ENCODE results near the gene ZNF134. TPM values are rescaled to one million over a fixed set of nuclear protein-coding genes. Genes with fewer than 3 reads are reported as not detected.

ZNF134 gene
- total and polyA plus RNA-seq, 2 donors, result 9.0 to 18.8 TPM

DNA sequence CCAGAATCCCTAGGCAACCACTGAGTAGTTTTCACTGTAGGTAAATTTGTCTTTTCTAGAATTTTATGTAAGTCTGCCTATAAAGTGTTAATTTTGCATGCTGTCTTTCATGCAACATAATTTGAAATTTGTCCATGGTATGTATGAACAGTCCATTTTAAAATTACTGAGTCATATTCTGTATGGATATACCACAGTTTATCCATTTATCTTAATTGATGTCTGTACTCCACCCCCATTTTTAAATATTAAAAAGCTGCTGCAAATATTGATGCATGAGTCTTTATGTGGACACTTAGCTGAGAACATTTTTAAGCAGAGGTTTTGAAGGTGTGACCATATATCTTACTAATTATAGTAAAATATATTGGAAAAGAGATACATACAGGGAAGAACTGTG, 9.0 kb downstream of the ZNF134 start:
- H3K36me3 ChIP-seq (ENCODE audit: control insufficient read depth in 2 of 2, insufficient read depth in 2 of 2, low read length in 1 of 2), result peaks cover 51 to 56% of the 10 kb centered on the region in 2 donors
- peaks cover 45 to 62% of the 10 kb centered on the region in 2 donors for H3K9me3 ChIP-seq (ENCODE audit: control insufficient read depth in 2 of 2, insufficient read depth in 1 of 2, low read length in 1 of 2)

DNA sequence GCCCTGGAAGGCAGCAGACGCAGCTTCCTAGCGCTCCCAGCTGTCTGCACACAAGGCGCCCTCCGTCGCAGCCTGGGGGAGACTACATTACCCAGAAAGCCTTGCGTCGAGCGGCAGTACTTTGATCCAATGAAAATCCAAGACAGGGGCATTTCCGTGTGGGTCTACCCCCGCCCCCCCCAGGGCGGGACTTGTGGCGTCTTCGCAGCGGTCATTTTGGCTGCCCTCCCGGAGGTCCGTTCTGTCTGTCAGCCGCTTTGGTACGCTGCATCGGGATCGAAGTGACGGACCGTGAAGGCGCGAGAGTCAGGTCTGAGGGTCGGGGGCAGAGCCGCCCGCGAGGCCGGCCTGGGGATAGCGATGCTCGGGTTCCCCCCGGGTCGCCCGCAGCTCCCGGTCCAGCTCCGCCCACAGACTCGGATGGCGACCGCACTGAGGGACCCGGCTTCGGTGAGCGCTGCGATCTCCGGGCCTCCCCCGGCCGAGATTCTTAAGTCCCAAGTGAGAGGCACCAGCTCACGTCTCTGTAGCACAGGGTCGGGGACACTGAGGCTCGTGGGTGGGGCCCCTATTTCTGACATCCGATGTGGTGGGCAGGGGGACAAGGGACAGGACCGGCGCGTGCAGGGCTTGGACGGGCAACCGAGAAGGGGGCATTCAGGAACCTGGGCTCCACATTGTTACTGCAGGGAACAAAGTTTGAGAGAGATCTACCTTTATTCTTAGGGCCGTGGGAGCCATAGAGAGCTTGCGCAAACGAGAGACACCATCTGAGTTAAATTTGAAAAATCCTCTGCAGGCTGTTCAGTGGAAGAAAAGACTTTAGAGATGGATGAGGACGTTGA, 19.2 kb downstream of the ZNF134 start, which contains the start of gene ZNF211:
TSS of gene ZNF211 (plus strand) at position 182 of the 845 bp plus-strand sequence. CDS start at position 361, 179 bp downstream.
- Histone ChIP-seq H3K27ac (ENCODE audit: low read depth in 1 of 2, low read length in 1 of 2) (peak within 1 kb of the TSS; percentile 52 to 64), H3K9me3 (ENCODE audit: control insufficient read depth in 2 of 2, insufficient read depth in 1 of 2, low read length in 1 of 2) (peaks cover 2 to 7% of the 10 kb centered on the region in 2 donors), H3K27me3 (ENCODE audit: control insufficient read depth in 2 of 2, insufficient read depth in 1 of 2, low read length in 1 of 2) (no peaks in the 10 kb centered on the region), H3K36me3 (ENCODE audit: control insufficient read depth in 2 of 2, insufficient read depth in 2 of 2, low read length in 1 of 2) (peaks cover 5 to 15% of the 10 kb centered on the region in 2 donors), H3K4me1 (ENCODE audit: control insufficient read depth in 2 of 2, insufficient read depth in 2 of 2, low read length in 2 of 2) (peaks cover 9% of the 10 kb centered on the region in 2 donors), H3K4me3 (ENCODE audit: low read length in 2 of 2) (peak within 1 kb of the TSS; percentile 82 to 96)
- DNase-seq (ENCODE audit: low read depth in 6 of 9, low spot score in 9 of 9), result peak; percentile 86 to 97 (median 92)
- 2% methylated on average over 59 of the region's 59 CpGs for WGBS

More for the DNA sequence above, 9.0 kb downstream of the ZNF134 start:
- no peak for DNase-seq (ENCODE audit: low read depth in 6 of 9, low spot score in 9 of 9)
- Histone ChIP-seq H3K27ac (ENCODE audit: low read depth in 1 of 2, low read length in 1 of 2) (no peak overlapping the region), H3K4me1 (ENCODE audit: control insufficient read depth in 2 of 2, insufficient read depth in 2 of 2, low read length in 2 of 2) (no peaks in the 10 kb centered on the region), H3K27me3 (ENCODE audit: control insufficient read depth in 2 of 2, insufficient read depth in 1 of 2, low read length in 1 of 2) (no peaks in the 10 kb centered on the region), H3K4me3 (ENCODE audit: low read length in 2 of 2) (no peak overlapping the region)

- no peak for DNase-seq (ENCODE audit: low read depth in 6 of 9, low spot score in 9 of 9)
Observed at GRCh38 chr19:57633832-57634131, 19.7 kb downstream of the ZNF134 start.

DNA sequence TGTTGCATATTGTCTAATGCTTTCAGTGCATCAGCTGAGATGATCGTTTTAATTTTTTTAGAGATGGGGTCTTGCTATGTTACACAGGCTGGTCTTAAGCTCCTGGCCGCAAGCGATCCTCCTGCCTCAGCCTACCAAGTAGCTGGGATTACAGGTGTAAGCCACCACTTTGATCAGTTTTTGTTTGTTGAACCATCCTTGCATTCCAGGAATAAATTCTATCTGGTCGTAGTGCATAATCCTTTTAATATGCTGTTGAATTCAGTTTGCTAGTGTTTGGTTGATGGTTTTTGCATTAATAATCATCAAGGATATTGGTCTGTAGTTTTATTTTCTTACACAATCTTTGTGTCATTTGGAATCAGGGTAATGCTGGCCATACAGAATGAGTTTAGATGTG, 23.3 kb downstream of the ZNF134 start:
- Histone ChIP-seq H3K4me3 (ENCODE audit: low read length in 2 of 2) (no peak overlapping the region), H3K27ac (ENCODE audit: low read depth in 1 of 2, low read length in 1 of 2) (no peak overlapping the region), H3K36me3 (ENCODE audit: control insufficient read depth in 2 of 2, insufficient read depth in 2 of 2, low read length in 1 of 2) (peaks cover 38 to 46% of the 10 kb centered on the region in 2 donors), H3K9me3 (ENCODE audit: control insufficient read depth in 2 of 2, insufficient read depth in 1 of 2, low read length in 1 of 2) (peaks cover 14 to 25% of the 10 kb centered on the region in 2 donors), H3K4me1 (ENCODE audit: control insufficient read depth in 2 of 2, insufficient read depth in 2 of 2, low read length in 2 of 2) (peaks cover 9% of the 10 kb centered on the region in 2 donors), H3K27me3 (ENCODE audit: control insufficient read depth in 2 of 2, insufficient read depth in 1 of 2, low read length in 1 of 2) (no peaks in the 10 kb centered on the region)
- no peak for DNase-seq (ENCODE audit: low read depth in 6 of 9, low spot score in 9 of 9)
- WGBS, result 99% methylated on average over 4 of the region's 4 CpGs

More at GRCh38 chr19:57633832-57634131, 19.7 kb downstream of the ZNF134 start:
- Histone ChIP-seq H3K4me3 (ENCODE audit: low read length in 2 of 2) (peak overlapping the region; percentile 82 to 96), H3K27me3 (ENCODE audit: control insufficient read depth in 2 of 2, insufficient read depth in 1 of 2, low read length in 1 of 2) (no peaks in the 10 kb centered on the region), H3K9me3 (ENCODE audit: control insufficient read depth in 2 of 2, insufficient read depth in 1 of 2, low read length in 1 of 2) (peaks cover 2 to 7% of the 10 kb centered on the region in 2 donors), H3K4me1 (ENCODE audit: control insufficient read depth in 2 of 2, insufficient read depth in 2 of 2, low read length in 2 of 2) (peaks cover 9% of the 10 kb centered on the region in 2 donors), H3K27ac (ENCODE audit: low read depth in 1 of 2, low read length in 1 of 2) (no peak overlapping the region), H3K36me3 (ENCODE audit: control insufficient read depth in 2 of 2, insufficient read depth in 2 of 2, low read length in 1 of 2) (peaks cover 5 to 15% of the 10 kb centered on the region in 2 donors)
- WGBS, result 88% methylated on average over 6 of the region's 6 CpGs

DNA sequence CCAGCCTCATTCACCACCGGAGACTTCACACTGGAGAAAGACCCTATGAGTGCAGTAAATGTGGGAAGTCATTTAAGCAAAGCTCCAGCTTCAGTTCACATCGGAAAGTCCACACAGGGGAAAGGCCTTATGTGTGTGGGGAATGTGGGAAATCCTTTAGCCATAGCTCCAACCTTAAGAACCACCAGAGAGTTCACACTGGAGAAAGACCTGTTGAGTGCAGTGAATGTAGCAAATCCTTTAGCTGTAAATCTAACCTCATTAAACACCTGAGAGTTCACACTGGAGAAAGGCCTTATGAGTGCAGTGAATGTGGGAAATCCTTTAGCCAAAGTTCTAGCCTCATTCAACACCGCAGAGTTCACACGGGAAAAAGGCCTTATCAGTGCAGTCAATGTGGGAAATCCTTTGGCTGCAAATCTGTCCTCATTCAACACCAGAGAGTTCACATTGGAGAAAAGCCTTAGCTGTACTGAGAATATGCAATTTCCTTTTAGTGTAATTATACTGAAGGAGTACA, 27.7 kb downstream of the ZNF134 start:
- Histone ChIP-seq H3K9me3 (ENCODE audit: control insufficient read depth in 2 of 2, insufficient read depth in 1 of 2, low read length in 1 of 2) (peaks cover 14 to 27% of the 10 kb centered on the region in 2 donors), H3K4me1 (ENCODE audit: control insufficient read depth in 2 of 2, insufficient read depth in 2 of 2, low read length in 2 of 2) (no peaks in the 10 kb centered on the region), H3K27ac (ENCODE audit: low read depth in 1 of 2, low read length in 1 of 2) (no peak overlapping the region), H3K36me3 (ENCODE audit: control insufficient read depth in 2 of 2, insufficient read depth in 2 of 2, low read length in 1 of 2) (peaks cover 34 to 39% of the 10 kb centered on the region in 2 donors), H3K4me3 (ENCODE audit: low read length in 2 of 2) (no peak overlapping the region), H3K27me3 (ENCODE audit: control insufficient read depth in 2 of 2, insufficient read depth in 1 of 2, low read length in 1 of 2) (no peaks in the 10 kb centered on the region)
- 98% methylated on average over 4 of the region's 4 CpGs for WGBS
- no peak for DNase-seq (ENCODE audit: low read depth in 6 of 9, low spot score in 9 of 9)

- Histone ChIP-seq H3K27ac (ENCODE audit: low read depth in 1 of 2, low read length in 1 of 2) (no peak overlapping the region), H3K27me3 (ENCODE audit: control insufficient read depth in 2 of 2, insufficient read depth in 1 of 2, low read length in 1 of 2) (no peaks in the 10 kb centered on the region), H3K36me3 (ENCODE audit: control insufficient read depth in 2 of 2, insufficient read depth in 2 of 2, low read length in 1 of 2) (peaks cover 34 to 36% of the 10 kb centered on the region in 2 donors), H3K4me3 (ENCODE audit: low read length in 2 of 2) (no peak overlapping the region), H3K4me1 (ENCODE audit: control insufficient read depth in 2 of 2, insufficient read depth in 2 of 2, low read length in 2 of 2) (no peaks in the 10 kb centered on the region), H3K9me3 (ENCODE audit: control insufficient read depth in 2 of 2, insufficient read depth in 1 of 2, low read length in 1 of 2) (peaks cover 11 to 25% of the 10 kb centered on the region in 2 donors)
- DNase-seq (ENCODE audit: low read depth in 6 of 9, low spot score in 9 of 9), result no peak
- WGBS, result 93% methylated on average over 4 of the region's 4 CpGs
Observed at GRCh38 chr19:57642396-57643046, 28.5 kb downstream of the ZNF134 start.

DNA sequence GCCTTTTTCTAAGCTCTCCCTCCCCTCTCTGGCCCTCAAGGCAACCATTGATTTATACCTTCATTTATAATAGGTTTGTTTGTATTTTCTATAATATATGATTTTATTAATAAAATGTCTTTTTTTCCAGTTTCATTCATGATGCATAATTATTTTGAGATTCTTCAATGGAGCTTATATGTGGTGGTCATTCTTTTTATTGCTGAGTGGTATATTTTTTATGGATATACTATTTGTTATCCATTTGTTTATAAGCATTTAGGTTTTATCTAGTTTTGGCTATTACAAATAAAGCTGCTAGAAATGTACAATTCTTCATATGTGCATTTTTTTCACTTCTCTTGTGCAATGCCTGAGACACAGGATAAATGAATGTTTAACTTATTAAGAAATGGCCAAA, 29.7 kb downstream of the ZNF134 start:
- Histone ChIP-seq H3K27ac (ENCODE audit: low read depth in 1 of 2, low read length in 1 of 2) (no peak overlapping the region), H3K4me1 (ENCODE audit: control insufficient read depth in 2 of 2, insufficient read depth in 2 of 2, low read length in 2 of 2) (no peaks in the 10 kb centered on the region), H3K4me3 (ENCODE audit: low read length in 2 of 2) (no peak overlapping the region), H3K36me3 (ENCODE audit: control insufficient read depth in 2 of 2, insufficient read depth in 2 of 2, low read length in 1 of 2) (peaks cover 34 to 36% of the 10 kb centered on the region in 2 donors), H3K27me3 (ENCODE audit: control insufficient read depth in 2 of 2, insufficient read depth in 1 of 2, low read length in 1 of 2) (no peaks in the 10 kb centered on the region), H3K9me3 (ENCODE audit: control insufficient read depth in 2 of 2, insufficient read depth in 1 of 2, low read length in 1 of 2) (peaks cover 7 to 25% of the 10 kb centered on the region in 2 donors)
- DNase-seq (ENCODE audit: low read depth in 6 of 9, low spot score in 9 of 9), result no peak

GRCh38 chr19:57648331-57649003, 34.4 kb downstream of the ZNF134 start:
- no peak for DNase-seq (ENCODE audit: low read depth in 6 of 9, low spot score in 9 of 9)

More at GRCh38 chr19:57648331-57649003, 34.4 kb downstream of the ZNF134 start:
- no peak overlapping the region for H3K27ac ChIP-seq (ENCODE audit: low read depth in 1 of 2, low read length in 1 of 2)
- peaks cover 0 to 15% of the 10 kb centered on the region in 2 donors for H3K9me3 ChIP-seq (ENCODE audit: control insufficient read depth in 2 of 2, insufficient read depth in 1 of 2, low read length in 1 of 2)
- no peaks in the 10 kb centered on the region for H3K27me3 ChIP-seq (ENCODE audit: control insufficient read depth in 2 of 2, insufficient read depth in 1 of 2, low read length in 1 of 2)
- no peak overlapping the region for H3K4me3 ChIP-seq (ENCODE audit: low read length in 2 of 2)
- peaks cover 0 to 2% of the 10 kb centered on the region in 2 donors for H3K4me1 ChIP-seq (ENCODE audit: control insufficient read depth in 2 of 2, insufficient read depth in 2 of 2, low read length in 2 of 2)
- 80% methylated on average over 6 of the region's 6 CpGs for WGBS
- H3K36me3 ChIP-seq (ENCODE audit: control insufficient read depth in 2 of 2, insufficient read depth in 2 of 2, low read length in 1 of 2), result no peaks in the 10 kb centered on the region
